H9 (cell line): ENCODE results near the gene TMC2. TPM values are rescaled to one million over a fixed set of nuclear protein-coding genes. Genes with fewer than 3 reads are reported as not detected.

ENCODE experiments used
- DNase-seq: peaks from one replicate; pipeline ENCODE4 v3.0.0-alpha.2; 2017
- H2AFZ ChIP-seq: one replicate; pipeline ENCODE4 v1.6.1; 2013; ENCODE audit warnings: mild to moderate bottlenecking, low read length, control low read depth, moderate library complexity
- H2AK5ac ChIP-seq: 2 replicates; pipeline ENCODE4 v1.6.1; 2013; ENCODE audit warnings: low read length, control low read depth, mixed read lengths; ENCODE audit not compliant: insufficient read length
- H2BK120ac ChIP-seq: one replicate; pipeline ENCODE4 v1.6.1; 2013; ENCODE audit warnings: low read depth, mild to moderate bottlenecking, low read length, control low read depth, inconsistent platforms; ENCODE audit not compliant: poor library complexity, severe bottlenecking
- H2BK12ac ChIP-seq: 2 replicates; pipeline ENCODE4 v1.6.1; 2013; ENCODE audit warnings: low read length, control low read depth, mixed read lengths, low read depth; ENCODE audit not compliant: insufficient read length
- H2BK15ac ChIP-seq: 2 replicates; pipeline ENCODE4 v1.6.1; 2013; ENCODE audit warnings: low read depth, low read length, control low read depth
- H2BK20ac ChIP-seq: one replicate; pipeline ENCODE4 v1.6.1; 2013; ENCODE audit warnings: low read depth, mild to moderate bottlenecking, low read length, control low read depth, inconsistent platforms; ENCODE audit not compliant: poor library complexity, severe bottlenecking
- H2BK5ac ChIP-seq: 2 replicates; pipeline ENCODE4 v1.6.1; 2013; ENCODE audit warnings: low read length, control low read depth, mixed read lengths; ENCODE audit not compliant: insufficient read length
- H3K14ac ChIP-seq: 2 replicates; pipeline ENCODE4 v1.6.1; 2013; ENCODE audit warnings: low read length, control low read depth; ENCODE audit not compliant: insufficient read depth
- H3K18ac ChIP-seq: 2 replicates; pipeline ENCODE4 v1.6.1; 2013; ENCODE audit warnings: low read depth, mild to moderate bottlenecking, mixed read lengths, low read length, control low read depth; ENCODE audit not compliant: insufficient read length
- H3K23ac ChIP-seq: 2 replicates; pipeline ENCODE4 v1.6.1; 2013; ENCODE audit warnings: low read length, control low read depth, mixed read lengths, low read depth; ENCODE audit not compliant: insufficient read length
- H3K23me2 ChIP-seq: 2 replicates; pipeline ENCODE4 v1.6.1; 2013; ENCODE audit warnings: low read depth, mild to moderate bottlenecking, mixed read lengths, low read length, control low read depth; ENCODE audit not compliant: insufficient read length, poor library complexity, severe bottlenecking
- H3K27ac ChIP-seq: 2 replicates; pipeline ENCODE4 v1.5.1; 2013; ENCODE audit warnings: low read length, control low read depth, mixed read lengths, low read depth; ENCODE audit not compliant: insufficient read length
- H3K27me3 ChIP-seq: 2 replicates; pipeline ENCODE4 v1.6.1; 2013; ENCODE audit warnings: low read length, control low read depth, inconsistent platforms; ENCODE audit not compliant: insufficient read depth
- H3K4ac ChIP-seq: 2 replicates; pipeline ENCODE4 v1.6.1; 2013; ENCODE audit warnings: low read depth, mild to moderate bottlenecking, control low read depth, inconsistent platforms, low read length, moderate library complexity
- H3K4me1 ChIP-seq: 2 replicates; pipeline ENCODE4 v1.6.1; 2013; ENCODE audit warnings: low read length, control low read depth, inconsistent platforms; ENCODE audit not compliant: insufficient read depth
- H3K4me2 ChIP-seq: 2 replicates; pipeline ENCODE4 v1.6.1; 2013; ENCODE audit warnings: low read length, control low read depth, mixed read lengths; ENCODE audit not compliant: insufficient read length, insufficient read depth
- H3K56ac ChIP-seq: 2 replicates; pipeline ENCODE4 v1.6.1; 2013; ENCODE audit warnings: low read depth, mild to moderate bottlenecking, mixed read lengths, low read length, control low read depth; ENCODE audit not compliant: insufficient read length
- H3K79me1 ChIP-seq: 2 replicates; pipeline ENCODE4 v1.6.1; 2013; ENCODE audit warnings: low read depth, mild to moderate bottlenecking, moderate library complexity, low read length, control low read depth, inconsistent platforms; ENCODE audit not compliant: insufficient read depth, poor library complexity, severe bottlenecking
- H3K79me2 ChIP-seq: 2 replicates; pipeline ENCODE4 v1.6.1; 2013; ENCODE audit warnings: low read length, control low read depth, inconsistent platforms; ENCODE audit not compliant: insufficient read depth
- H3K9ac ChIP-seq: 2 replicates; pipeline ENCODE4 v1.6.1; 2013; ENCODE audit warnings: low read length, control low read depth, mixed read lengths; ENCODE audit not compliant: insufficient read length; ENCODE audit errors: extremely low read depth
- H3K9me3 ChIP-seq: one replicate; pipeline ENCODE4 v1.6.1; 2013; ENCODE audit warnings: low read depth, low read length, inconsistent platforms; ENCODE audit not compliant: control insufficient read depth
- H3T11ph ChIP-seq: one replicate; pipeline ENCODE4 v1.6.1; 2013; ENCODE audit warnings: mild to moderate bottlenecking, low read length, control low read depth, inconsistent platforms
- H4K20me1 ChIP-seq: one replicate; pipeline ENCODE4 v1.6.1; 2013; ENCODE audit not compliant: control insufficient read depth, insufficient read length, insufficient read depth
- H4K5ac ChIP-seq: 2 replicates; pipeline ENCODE4 v1.6.1; 2013; ENCODE audit warnings: low read depth, mild to moderate bottlenecking, mixed read lengths, low read length, control low read depth; ENCODE audit not compliant: insufficient read length
- H4K8ac ChIP-seq: replicated peaks from 2 replicates; pipeline ENCODE4 v1.6.1; 2013; ENCODE audit warnings: low read length, control low read depth, mixed read lengths, low read depth; ENCODE audit not compliant: insufficient read length
- H4K91ac ChIP-seq: 2 replicates; pipeline ENCODE4 v1.6.1; 2013; ENCODE audit warnings: low read depth, mild to moderate bottlenecking, moderate library complexity, mixed read lengths, low read length, control low read depth; ENCODE audit not compliant: insufficient read length
- H3K27ac Mint-ChIP-seq, 3 experiments: 2 replicates in 2 of 3; 3 replicates in 1 of 3; pipeline ENCODE4 v1.8.0; 2020 to 2021; ENCODE audit warnings: mixed read lengths in 3 of 3, mild to moderate bottlenecking in 1 of 3, moderate library complexity in 1 of 3
- H3K27me3 Mint-ChIP-seq: 2 replicates; pipeline ENCODE4 v1.8.0; 2021; ENCODE audit warnings: low read depth, mild to moderate bottlenecking, moderate library complexity, mixed read lengths
- H3K36me3 Mint-ChIP-seq, 3 experiments: 2 replicates in 2 of 3; 3 replicates in 1 of 3; pipeline ENCODE4 v1.8.0; 2020 to 2021; ENCODE audit warnings: low read depth in 3 of 3, mixed read lengths in 3 of 3; ENCODE audit not compliant: insufficient read depth in 1 of 3
- H3K4me1 Mint-ChIP-seq, 2 experiments: 2 replicates each; pipeline ENCODE4 v1.8.0; 2020; ENCODE audit warnings: mixed read lengths in 2 of 2
- H3K4me3 Mint-ChIP-seq, 2 experiments: 2 replicates in 1 of 2; 3 replicates in 1 of 2; pipeline ENCODE4 v1.8.0; 2020 to 2021; ENCODE audit warnings: mild to moderate bottlenecking in 2 of 2, mixed read lengths in 2 of 2, moderate library complexity in 1 of 2
- H3K9me3 Mint-ChIP-seq, 2 experiments: 2 replicates in 1 of 2; 3 replicates in 1 of 2; pipeline ENCODE4 v1.8.0; 2020; ENCODE audit warnings: mild to moderate bottlenecking in 2 of 2, mixed read lengths in 2 of 2, moderate library complexity in 1 of 2
- CTCF ChIP-seq: fragments of 200-600 bp; sonication (generic); conservative IDR thresholded peaks from 3 replicates; pipeline ENCODE4 v1.8.0; 2021; ENCODE audit warnings: antibody characterized with exemption, mild to moderate bottlenecking
- WGBS: extraction: QIAGEN DNeasy Blood & Tissue Kit; methylation state at CpG from one replicate; pipeline ENCODE4 v1.1.7; 2013; ENCODE audit warnings: missing lambda C conversion rate, low lambda C conversion rate, mixed read lengths; ENCODE audit not compliant: insufficient read length; ENCODE audit errors: extremely low coverage; 5-methylcytosine and 5-hydroxymethylcytosine counted together
- total RNA-seq: library from RNA; stranded (reverse); gene quantifications from 2 replicates; pipeline ENCODE4 v1.2.1, GENCODE V29; 2021

TMC2 gene
- total RNA-seq, 1 experiment from 2014 or later = not detected

DNA sequence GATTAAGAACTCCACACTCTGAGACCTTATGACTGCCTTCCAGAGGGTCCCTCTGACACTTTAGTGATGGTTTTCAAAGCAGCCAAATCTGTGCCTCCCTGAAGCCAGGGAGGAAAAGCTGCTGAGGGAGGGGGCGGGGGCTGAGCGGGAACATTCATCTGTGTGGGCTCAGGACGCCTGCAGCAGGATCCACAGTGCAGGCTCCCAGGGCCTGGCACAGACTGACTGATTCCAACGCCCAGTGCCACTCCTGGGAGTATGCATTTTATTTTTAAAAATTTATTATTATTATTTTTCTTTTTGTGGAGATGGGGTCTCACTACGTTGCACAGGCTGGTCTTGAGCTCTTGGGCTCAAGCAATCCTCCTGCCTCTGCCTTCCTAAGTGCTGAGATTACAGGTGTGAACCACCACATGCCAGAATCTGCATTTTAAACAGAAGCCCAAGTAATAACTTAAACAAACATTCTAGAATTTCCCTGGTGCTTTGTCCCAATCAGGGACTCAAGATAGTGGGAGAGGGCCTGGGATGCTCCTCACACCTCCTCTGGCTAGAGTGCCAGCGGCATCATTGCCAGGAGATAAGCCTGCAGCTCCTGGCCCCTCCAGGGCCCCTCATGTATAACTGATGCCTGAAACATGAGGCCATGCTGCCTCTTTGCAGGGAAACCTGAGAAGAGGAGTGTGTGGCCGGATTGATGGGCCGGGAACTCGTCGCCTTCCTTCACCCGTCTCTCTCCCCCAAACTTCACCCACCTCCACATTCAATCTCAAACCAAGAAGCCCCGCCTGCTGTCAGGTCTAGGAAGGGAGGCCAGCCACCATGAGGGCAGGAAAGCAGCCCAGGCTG lies 438 bp upstream of the TMC2 start:
- no peak overlapping the region for H3K56ac ChIP-seq
- H3K4ac ChIP-seq = no peak overlapping the region
- no peak overlapping the region for H3K27ac Mint-ChIP-seq
- no peak overlapping the region for H3K18ac ChIP-seq
- TF ChIP-seq CTCF = no peak
- H3K4me3 Mint-ChIP-seq = no peak overlapping the region
- H2AK5ac ChIP-seq = no peak overlapping the region
- no CpG with 5 or more reads among the region's 12 CpGs for WGBS
- H2AFZ ChIP-seq = no peak overlapping the region
- no peak for DNase-seq
- H3T11ph ChIP-seq = no peak overlapping the region
- H3K23me2 ChIP-seq = no peaks in the 10 kb centered on the region
- H3K79me2 ChIP-seq = no peaks in the 10 kb centered on the region
- H2BK15ac ChIP-seq = no peak overlapping the region
- no peak overlapping the region for H3K9ac ChIP-seq
- no peak overlapping the region for H2BK120ac ChIP-seq
- no peaks in the 10 kb centered on the region for H3K4me1 ChIP-seq
- H4K20me1 ChIP-seq = no peaks in the 10 kb centered on the region
- H3K4me2 ChIP-seq = no peak overlapping the region
- H3K27me3 Mint-ChIP-seq = peaks cover 79% of the 10 kb centered on the region
- no peak overlapping the region for H4K8ac ChIP-seq
- H3K27me3 ChIP-seq = no peaks in the 10 kb centered on the region
- no peak overlapping the region for H2BK5ac ChIP-seq
- H4K91ac ChIP-seq = no peak overlapping the region
- no peaks in the 10 kb centered on the region for H3K79me1 ChIP-seq
- H3K4me1 Mint-ChIP-seq = peaks cover 13 to 22% of the 10 kb centered on the region in 2 experiments
- no peaks in the 10 kb centered on the region for H3K9me3 Mint-ChIP-seq
- H2BK20ac ChIP-seq = no peak overlapping the region
- no peak overlapping the region for H4K5ac ChIP-seq
- H3K9me3 ChIP-seq = no peaks in the 10 kb centered on the region
- H3K27ac ChIP-seq = no peak overlapping the region
- no peaks in the 10 kb centered on the region for H3K36me3 Mint-ChIP-seq
- H3K14ac ChIP-seq = no peak overlapping the region
- no peak overlapping the region for H2BK12ac ChIP-seq
- H3K23ac ChIP-seq = no peak overlapping the region
